ENCODE measurements around the gene ALDOA. TPM values are rescaled to one million over a fixed set of nuclear protein-coding genes. Genes with fewer than 3 reads are reported as not detected.

ALDOA gene
- total RNA-seq, 1 donor from 2014 or later: 1,121 TPM

DNA sequence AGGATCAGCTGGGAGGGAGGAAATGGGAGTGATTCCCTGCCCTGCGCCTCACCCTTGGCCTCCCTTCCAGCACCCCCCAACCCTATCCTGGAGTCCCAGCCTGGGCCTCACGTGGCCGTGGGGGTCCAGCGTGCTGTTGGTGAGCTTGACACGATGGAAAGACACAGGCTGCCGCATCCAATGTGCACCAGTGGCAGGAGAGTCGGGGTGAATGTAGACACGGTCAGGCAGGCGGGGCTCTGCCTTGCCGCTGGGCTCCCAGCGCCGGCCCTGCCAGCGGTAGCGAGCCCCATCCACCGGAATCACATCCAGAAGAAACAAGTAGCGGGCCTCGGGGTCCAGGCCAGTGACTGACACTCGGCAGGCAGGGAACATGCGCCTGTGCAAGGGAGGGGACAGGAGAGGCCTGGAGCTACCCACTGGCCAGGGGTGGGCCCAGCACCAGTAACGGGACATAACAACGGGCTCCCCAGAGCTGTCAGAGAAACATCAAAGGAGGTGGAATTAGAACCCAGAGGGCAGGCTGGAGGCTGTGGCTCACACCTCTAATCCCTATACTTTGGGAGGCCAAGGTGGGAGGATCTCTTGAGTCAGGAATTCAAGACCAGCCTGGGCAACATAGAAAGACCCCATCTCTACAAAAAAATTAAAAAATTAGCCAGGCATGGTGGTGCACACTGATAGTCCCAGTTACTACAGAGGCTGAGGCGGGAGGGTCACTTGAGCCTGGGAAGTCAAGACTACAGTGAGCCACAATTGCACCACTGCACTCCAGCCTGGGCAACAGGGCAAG is 23.5 kb downstream of the ALDOA start:
- DNase-seq (ENCODE audit: extremely low read depth, low read depth, low spot score): no peak

DNA sequence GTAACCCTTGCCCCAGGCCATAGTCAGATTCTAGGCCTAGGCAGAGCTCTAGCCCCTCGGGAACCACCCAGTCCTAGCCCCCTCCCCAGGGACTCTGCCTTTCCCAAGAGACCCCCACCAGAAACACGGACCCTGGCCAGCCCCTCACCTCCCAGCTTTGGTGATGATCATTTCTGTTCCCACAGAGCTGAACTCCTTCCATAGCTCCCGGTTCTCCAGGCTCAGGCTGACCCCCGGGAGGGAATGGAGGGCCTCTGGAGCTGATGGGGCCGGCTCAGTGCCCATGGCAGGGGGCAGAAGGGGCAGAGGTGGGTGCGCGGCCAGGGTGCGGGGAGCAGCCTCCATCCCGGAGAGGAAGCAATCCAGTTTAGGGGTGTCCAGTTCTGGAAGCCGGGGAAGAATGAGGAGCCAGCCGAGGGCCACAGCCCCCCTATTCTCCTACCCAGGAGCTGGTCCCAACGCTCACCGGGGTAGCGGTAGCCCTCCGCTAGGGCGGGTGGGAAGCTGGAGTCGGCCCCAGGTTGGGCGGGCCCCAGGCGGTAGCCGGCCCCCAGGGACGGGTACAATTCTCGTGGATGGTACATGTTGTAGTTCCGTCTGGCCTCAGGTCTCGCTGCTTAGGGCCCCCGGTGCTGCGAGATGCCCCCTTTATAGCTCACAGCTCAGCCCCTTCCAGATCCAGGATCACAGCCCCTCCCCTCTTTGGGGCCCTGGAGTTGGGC is 25.2 kb downstream of the ALDOA start:
- no peak for DNase-seq (ENCODE audit: extremely low read depth, low read depth, low spot score)

DNA sequence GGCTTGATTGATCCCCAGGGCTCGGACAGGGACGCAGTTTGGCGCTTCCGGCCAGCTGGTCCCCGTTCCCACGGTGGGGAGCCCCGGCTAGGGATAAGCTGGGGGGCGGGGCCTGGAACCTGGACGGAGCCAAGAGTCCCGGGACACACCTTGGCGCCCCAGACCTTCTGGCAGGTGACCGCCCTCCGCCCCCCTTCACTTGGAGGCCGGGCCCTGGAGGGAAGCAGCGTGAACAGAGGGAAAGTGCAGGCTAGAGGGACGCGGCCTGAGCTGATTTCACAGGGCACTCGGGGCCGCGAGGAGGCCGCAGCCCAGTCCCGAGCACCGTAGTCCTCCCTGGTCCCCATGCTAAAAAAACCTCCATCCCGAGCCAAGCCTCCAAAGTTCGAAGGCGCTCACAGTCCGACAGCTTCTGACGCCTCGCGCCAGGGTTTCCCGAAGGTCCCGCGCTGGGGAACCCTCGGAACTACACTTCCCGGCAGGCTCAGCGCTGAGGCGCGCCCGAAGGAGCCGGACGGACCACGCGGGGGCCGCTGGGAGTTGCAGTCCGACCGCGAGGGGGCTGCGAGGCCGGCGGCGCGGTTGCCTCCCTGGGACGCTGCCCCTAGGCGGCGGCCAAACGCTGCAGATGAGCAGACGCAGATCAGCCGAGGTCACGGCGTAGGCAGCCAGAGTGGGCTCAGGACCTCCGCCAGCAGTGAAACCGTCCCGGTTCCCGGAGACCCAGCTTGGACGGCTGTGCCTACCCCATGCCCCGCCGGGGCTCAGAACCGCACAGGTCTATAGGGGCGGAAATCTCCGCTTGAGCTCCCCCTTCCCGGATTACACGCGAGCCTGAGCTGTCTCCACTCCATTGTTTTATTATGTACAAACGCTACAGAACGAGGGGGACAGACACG is 26.2 kb downstream of the ALDOA start, which contains the start of gene TBX6:
TBX6 (minus strand) TSS at position 451 of the 899 bp plus-strand sequence. CDS start 731 bp downstream, outside the sequence.
- no peak for DNase-seq (ENCODE audit: extremely low read depth, low read depth, low spot score)

DNA sequence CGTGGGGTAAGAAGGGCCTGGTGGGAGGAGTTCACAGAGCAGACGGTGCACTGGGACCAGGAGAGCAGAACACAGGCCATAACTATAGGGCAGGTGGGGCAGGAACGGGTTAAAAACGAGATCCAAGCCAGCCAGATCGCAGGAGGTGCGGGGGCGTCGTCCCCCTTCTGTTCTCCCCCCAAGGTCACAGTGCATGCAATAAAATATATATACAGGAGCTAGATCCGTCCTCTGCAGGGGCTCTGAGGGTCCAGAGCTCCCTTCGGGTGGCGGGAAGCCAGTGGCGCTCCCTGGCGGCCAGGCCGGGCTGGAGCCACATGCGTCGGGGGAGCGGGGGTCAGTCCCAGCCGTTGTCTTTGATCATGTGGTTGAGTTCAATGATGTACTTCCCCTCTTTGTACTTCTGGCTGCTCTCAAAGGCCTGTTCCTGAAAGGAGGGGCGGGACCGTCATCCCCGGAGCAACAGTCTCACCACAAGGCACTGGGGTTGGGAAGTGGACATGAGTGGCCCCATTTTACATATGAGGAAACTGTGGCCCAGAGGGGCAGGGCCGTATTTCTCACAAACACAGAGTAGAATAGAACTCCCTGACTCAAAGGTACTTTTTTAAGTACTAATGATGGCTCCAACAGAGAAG is 26.9 kb downstream of the ALDOA start:
- peak; percentile 72 for DNase-seq (ENCODE audit: extremely low read depth, low read depth, low spot score)

GRCh38 chr16:30094541-30095165 is 29.1 kb downstream of the ALDOA start:
- no peak for DNase-seq (ENCODE audit: extremely low read depth, low read depth, low spot score)

DNA sequence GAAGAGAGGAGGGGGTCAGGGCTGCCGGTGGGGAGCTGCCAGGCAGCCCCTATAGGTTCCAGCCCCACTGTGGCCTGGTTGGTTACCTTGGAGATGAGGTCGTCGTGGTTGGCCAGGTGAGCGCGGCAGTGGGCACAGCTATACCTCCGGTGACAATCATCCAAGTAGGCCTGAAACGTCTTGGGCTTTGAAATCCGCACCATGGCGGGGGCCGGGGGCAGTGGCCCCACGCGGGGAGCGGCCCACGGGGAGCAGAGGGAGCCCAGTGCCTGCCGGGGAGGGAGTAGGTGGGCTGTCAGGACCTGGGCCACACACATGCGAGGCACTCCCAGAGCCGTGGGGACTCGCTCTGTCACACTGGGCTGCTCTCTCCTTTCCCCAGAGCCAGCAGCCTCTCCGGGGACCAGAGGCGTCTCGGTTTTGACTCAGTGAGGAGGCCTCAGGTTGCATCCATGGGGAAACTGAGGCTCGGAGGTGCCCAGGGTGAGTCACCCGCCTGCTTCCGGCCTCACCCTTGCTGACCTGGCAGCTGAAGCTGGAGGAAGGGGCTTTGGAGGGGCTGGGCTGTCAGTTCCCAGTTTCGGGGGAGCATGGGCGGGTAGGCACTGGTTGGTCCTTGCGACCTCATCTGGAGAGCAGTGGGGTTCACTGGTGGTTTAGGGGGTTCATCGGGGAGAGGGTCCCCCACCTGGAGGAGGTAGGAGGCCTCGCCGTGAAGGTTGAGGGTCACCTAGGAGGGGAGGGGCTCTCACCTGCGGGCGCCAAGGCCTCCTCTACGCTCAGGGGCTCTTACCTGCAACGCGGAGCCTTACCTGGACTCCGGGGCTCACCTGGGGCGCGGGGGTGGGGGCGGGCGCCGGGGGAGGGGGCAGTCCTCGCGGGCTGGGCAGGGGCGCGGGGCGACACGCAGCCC is 29.9 kb downstream of the ALDOA start:
- no peak for DNase-seq (ENCODE audit: extremely low read depth, low read depth, low spot score)

DNA sequence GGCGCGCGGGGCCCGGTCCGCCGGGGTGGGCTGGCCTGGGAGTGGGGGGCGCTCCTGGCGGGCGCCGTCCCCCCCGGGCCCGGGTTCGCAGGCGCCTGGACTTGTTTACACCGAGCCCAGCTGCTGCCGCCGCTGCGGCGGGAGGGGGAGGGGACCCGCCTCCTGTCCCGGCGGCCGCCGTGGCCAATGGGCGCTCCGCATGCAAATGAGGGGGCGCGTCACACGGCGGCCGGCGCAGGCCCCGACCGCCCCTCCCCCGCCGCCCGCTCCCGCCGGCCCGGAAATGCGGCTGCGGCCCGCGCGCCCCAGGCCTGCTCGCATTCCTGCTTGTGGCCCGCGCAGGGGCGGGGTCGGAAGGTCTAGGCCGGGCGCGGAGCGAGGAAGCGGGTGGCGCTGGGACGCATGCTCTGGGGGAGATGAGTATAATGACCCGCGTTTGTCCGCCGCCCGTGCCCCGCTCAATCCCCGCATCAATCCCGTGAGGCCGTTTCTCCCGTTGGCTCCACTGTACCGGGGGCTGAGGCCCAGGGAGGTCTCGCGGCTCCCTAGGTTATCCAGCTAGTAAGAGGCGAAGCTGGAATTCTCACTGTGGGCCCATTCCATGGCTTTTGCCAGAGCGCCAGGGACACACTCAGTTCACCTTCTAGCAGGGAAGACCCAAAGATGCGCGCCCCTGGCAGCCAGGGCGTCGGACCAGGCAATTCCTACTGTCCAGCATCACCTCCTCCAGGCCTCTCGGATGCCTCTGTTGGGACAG is 30.7 kb downstream of the ALDOA start, which contains the start of gene YPEL3:
YPEL3 (minus strand) TSS at position 109 of the 757 bp plus-strand sequence. CDS start 731 bp downstream, outside the sequence.
- no peak for DNase-seq (ENCODE audit: extremely low read depth, low read depth, low spot score)

DNA sequence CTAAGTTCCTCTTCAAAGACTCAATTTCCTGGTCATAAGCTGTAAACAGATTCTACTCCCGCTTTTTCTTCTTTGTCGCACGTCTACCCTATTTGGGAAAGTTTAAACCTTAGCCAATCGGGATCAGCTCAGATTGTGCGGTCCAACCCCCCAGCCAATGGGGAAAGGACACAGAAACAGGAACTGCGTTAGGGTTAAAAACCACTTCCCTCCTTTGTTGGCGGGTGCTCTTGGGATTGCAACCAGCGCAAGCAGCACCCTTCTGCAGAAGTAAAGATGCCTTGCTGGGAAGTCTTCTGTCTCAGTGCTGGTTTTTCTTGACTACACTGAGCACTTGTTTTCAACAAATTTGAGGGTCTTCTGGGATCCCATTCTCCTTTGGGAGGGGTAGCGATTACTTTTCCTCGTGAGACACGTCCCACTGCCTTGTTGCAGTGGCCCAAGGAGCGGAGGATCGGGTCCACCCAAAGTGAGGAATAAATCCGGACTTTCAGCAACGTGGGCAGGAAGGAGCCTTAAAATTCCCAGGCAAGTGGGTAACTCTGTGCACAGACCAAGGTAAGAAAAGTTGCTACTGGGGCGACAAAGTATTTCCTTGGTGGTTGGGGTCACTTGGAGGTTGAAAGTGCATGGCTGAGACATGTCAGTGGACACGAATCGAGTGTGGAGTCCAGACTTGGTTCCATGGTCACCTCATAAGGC is 31.5 kb downstream of the ALDOA start:
- no peak for DNase-seq (ENCODE audit: extremely low read depth, low read depth, low spot score)

GRCh38 chr16:30104090-30104489 is 38.5 kb downstream of the ALDOA start:
- DNase-seq (ENCODE audit: extremely low read depth, low read depth, low spot score): no peak

DNA sequence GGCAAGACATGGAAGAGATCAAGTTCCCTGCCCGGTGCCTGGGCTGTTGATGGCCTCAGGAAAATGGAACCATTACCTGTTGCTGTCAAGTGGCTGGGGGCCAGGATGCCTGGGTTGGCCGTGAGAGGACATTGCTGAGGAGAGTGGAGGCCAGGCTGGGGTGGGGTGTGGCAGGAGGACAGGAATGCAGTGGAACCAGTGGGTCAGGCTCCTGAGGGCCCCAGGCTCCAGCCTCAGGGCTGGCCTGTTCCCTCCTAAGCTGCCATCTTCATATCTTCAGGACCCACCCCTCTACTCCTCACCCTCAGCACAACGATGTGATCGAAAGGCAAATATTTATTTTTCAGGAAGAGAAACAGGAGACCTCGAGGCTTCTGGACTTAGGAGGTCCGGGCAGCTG is 38.9 kb downstream of the ALDOA start:
- DNase-seq (ENCODE audit: extremely low read depth, low read depth, low spot score): no peak

DNA sequence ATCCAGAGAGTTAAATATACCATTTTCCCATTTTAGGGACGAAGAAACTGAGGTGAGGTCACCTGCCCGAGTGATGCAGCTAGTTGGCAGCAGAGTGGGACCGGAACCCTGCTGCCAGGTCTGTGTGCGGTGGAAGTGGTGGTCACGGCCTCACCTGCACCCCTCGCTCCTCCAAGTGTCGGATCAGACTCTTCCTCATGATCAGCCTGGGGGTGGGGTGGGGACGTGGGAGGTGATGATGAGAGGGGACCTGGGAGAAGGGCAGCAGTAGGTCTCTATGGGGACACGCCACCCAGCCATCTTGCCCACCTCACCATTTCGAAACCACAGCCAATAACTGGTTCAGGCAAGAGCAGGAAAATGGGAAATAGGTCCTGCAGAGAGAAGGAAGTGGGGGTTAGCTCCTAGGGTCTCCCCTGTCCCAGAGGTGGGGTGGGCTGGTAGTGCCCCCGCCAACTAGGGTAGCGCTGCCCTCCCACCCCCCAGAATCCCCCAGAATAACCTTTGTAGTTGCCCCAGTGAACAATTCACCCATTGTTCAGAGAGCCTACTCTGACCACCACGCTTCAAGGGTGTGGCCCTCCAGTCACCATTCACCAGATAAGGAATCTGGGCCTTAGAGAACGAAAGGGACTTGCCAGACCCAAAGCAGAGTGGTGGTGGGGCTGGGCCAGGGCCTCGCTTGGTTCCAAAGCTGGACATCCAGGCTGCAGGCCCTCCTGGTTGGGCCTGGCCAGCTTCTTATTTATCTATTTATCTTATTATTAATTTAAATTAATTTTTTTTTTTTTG is 42.7 kb downstream of the ALDOA start:
- DNase-seq (ENCODE audit: extremely low read depth, low read depth, low spot score): no peak

DNA sequence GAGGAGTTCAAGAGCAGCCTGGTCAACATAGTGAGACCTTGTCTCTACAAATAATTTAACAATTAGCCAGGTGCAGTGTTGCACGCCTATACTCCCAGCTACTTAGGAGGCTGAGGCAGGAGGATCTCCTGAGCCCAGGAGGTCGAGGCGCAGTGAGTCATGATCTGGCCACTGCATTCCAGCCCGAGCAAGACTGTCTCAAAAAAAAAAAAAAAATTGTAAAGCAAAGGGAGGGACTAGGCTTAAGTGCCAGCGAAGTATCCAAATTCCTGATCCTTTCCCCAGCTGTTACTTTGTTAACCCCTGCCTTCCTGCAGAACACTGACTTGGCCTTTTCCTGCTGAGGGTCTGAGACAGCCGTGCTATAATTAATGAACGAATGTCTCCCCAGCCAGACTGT is 45.1 kb downstream of the ALDOA start:
- DNase-seq (ENCODE audit: extremely low read depth, low read depth, low spot score): no peak

- no peak for DNase-seq (ENCODE audit: extremely low read depth, low read depth, low spot score)
Measured at GRCh38 chr16:30112197-30113030, 46.9 kb downstream of the ALDOA start.

- DNase-seq (ENCODE audit: extremely low read depth, low read depth, low spot score): no peak
Measured at GRCh38 chr16:30113031-30113710, 47.6 kb downstream of the ALDOA start, which contains the start of gene GDPD3. GDPD3 (minus strand) TSS chr16:30113537; CDS start chr16:30113478, 59 bp downstream.

DNA sequence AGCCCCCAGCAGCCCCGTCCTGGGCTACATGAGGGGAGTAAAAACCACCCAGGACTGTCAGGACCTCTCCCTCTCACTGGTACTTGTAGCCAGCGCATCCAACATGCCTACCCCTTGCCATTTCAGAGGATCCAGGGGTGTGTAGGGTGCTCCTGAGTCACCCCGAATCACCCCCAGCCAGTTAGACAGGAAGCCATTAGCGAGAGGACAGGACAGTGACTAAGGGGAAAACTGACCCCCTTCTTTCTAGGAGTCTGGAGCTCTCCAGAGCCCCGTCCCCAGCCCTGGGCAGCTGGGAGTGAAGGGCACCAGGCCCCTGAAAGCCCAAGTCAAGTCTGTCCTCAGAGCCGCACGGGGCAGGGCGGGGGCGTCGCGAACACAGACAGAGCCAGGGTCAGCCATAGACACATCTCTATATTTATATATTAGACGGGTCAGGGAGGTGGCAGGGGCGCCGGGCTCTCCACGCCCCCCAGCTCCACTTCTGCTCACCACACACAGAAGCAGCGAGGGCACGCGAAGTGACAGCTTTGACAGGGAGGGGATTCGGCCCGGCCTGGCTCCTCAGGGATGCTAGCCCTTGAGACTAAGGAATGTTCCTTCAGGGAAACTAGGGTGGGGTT is 48.3 kb downstream of the ALDOA start:
- no peak for DNase-seq (ENCODE audit: extremely low read depth, low read depth, low spot score)

Measured in glomerular endothelial cell (primary cell).